Natural killer cell (primary cell): ENCODE measurements around the gene RWDD2A. TPM values are rescaled to one million over a fixed set of nuclear protein-coding genes. Genes with fewer than 3 reads are reported as not detected.
A peak's percentile ranks its signal among the peaks of the same experiment; 100 is the strongest.

ENCODE experiments used
- ATAC-seq, 3 donors: fragments of 150-1000 bp in 2 of 3; fragments of 200-7000 bp in 1 of 3; cut with Tn5 transposase; 1 replicate in 1 of 3; 2 replicates in 2 of 3; pipeline ENCODE4 v1.10.0; 2021; ENCODE audit warnings: mild to moderate bottlenecking in 2 of 3, moderate library complexity in 2 of 3
- DNase-seq, 2 donors: peaks; one replicate each; pipeline versions ENCODE4 v3.0.0 to v3.0.0-alpha.2; 2013 to 2021; ENCODE audit warnings: mixed read lengths in 1 of 2
- H3K27ac ChIP-seq: one replicate; pipeline ENCODE4 v1.5.1; 2013; ENCODE audit warnings: mild to moderate bottlenecking, low read length
- H3K27me3 ChIP-seq: one replicate; pipeline ENCODE4 v1.6.1; 2013; ENCODE audit warnings: low read length; ENCODE audit not compliant: control insufficient read depth, insufficient read depth
- H3K36me3 ChIP-seq: one replicate; pipeline ENCODE4 v1.6.1; 2013; ENCODE audit warnings: low read length; ENCODE audit not compliant: control insufficient read depth, insufficient read depth
- H3K4me1 ChIP-seq: one replicate; pipeline ENCODE4 v1.6.1; 2013; ENCODE audit warnings: low read length; ENCODE audit not compliant: control insufficient read depth, insufficient read depth
- H3K4me3 ChIP-seq: one replicate; pipeline ENCODE4 v1.5.1; 2013; ENCODE audit warnings: low read length
- H3K9me3 ChIP-seq: one replicate; pipeline ENCODE4 v1.6.1; 2013; ENCODE audit warnings: low read length; ENCODE audit not compliant: control insufficient read depth, insufficient read depth
- H3K27ac Mint-ChIP-seq, 2 donors: one replicate each; pipeline ENCODE4 v1.8.0; 2022; ENCODE audit warnings: mild to moderate bottlenecking in 2 of 2, mixed read lengths in 2 of 2, moderate library complexity in 1 of 2
- H3K27me3 Mint-ChIP-seq, 2 donors: one replicate each; pipeline ENCODE4 v1.8.0; 2022; ENCODE audit warnings: low read depth in 2 of 2, mixed read lengths in 2 of 2
- H3K36me3 Mint-ChIP-seq: one replicate; pipeline ENCODE4 v1.8.0; 2022; ENCODE audit warnings: mixed read lengths
- H3K4me1 Mint-ChIP-seq, 2 donors: one replicate each; pipeline ENCODE4 v1.8.0; 2022; ENCODE audit warnings: mixed read lengths in 2 of 2
- H3K4me3 Mint-ChIP-seq: one replicate; pipeline ENCODE4 v1.8.0; 2022; ENCODE audit warnings: mild to moderate bottlenecking, moderate library complexity, mixed read lengths
- H3K9me3 Mint-ChIP-seq, 2 donors: one replicate each; pipeline ENCODE4 v1.8.0; 2022; ENCODE audit warnings: mixed read lengths in 2 of 2
- CTCF ChIP-seq: fragments of 200-600 bp; IDR thresholded peaks from one replicate; pipeline ENCODE4 v1.8.0; 2022; ENCODE audit warnings: antibody characterized with exemption
- WGBS: methylation state at CpG from one replicate; pipeline ENCODE4 v1.1.7; 2013; ENCODE audit warnings: missing lambda C conversion rate; ENCODE audit not compliant: insufficient coverage; 5-methylcytosine and 5-hydroxymethylcytosine counted together
- intact Hi-C: fragments of 100-400 bp; cut with micrococcal nuclease; formaldehyde crosslinking; loops from one replicate; pipeline ENCODE4 v1.14.2; 2022
- total RNA-seq, 4 donors: library from RNA; stranded (reverse); fragments of 120-200 nt in 1 of 4; gene quantifications; one replicate each; pipeline versions ENCODE4 v1.2.3 to v1.2.4, GENCODE V29; 2013 to 2022

The RWDD2A gene
- total RNA-seq, 3 donors from 2014 or later (not counting 1 experiment from before 2014, with no cell fraction given), result 0.86 to 1.1 (median 0.93) TPM

GRCh38 chr6:83153883-83154521 is 39.2 kb upstream of the RWDD2A start:
- no peak overlapping the region for H3K4me3 Mint-ChIP-seq
- 100% methylated on average over 3 of the region's 4 CpGs for WGBS
- H3K27me3 Mint-ChIP-seq, result no peaks in the 10 kb centered on the region
- DNase-seq, result no peak
- Histone ChIP-seq H3K27me3 (no peaks in the 10 kb centered on the region), H3K27ac (no peak overlapping the region), H3K36me3 (peaks cover 64% of the 10 kb centered on the region), H3K4me3 (no peak overlapping the region), H3K9me3 (no peaks in the 10 kb centered on the region), H3K4me1 (no peaks in the 10 kb centered on the region)
- intact Hi-C loops, result no loop called here
- ATAC-seq, result no peak
- no peaks in the 10 kb centered on the region for H3K4me1 Mint-ChIP-seq
- no peaks in the 10 kb centered on the region for H3K9me3 Mint-ChIP-seq
- no peak for TF ChIP-seq CTCF
- H3K27ac Mint-ChIP-seq, result no peak overlapping the region
- H3K36me3 Mint-ChIP-seq, result peaks cover 17% of the 10 kb centered on the region

- H3K4me1 Mint-ChIP-seq, result no peaks in the 10 kb centered on the region
- H3K27ac Mint-ChIP-seq, result peak overlapping the region in 1 of 2 donors; percentile 29
- DNase-seq (no peak), ATAC-seq (no peak)
- H3K36me3 Mint-ChIP-seq, result peaks cover 25% of the 10 kb centered on the region
- no peaks in the 10 kb centered on the region for H3K9me3 ChIP-seq
- no peak overlapping the region for H3K27ac ChIP-seq
- TF ChIP-seq CTCF, result no peak
- no peaks in the 10 kb centered on the region for H3K27me3 ChIP-seq
- peaks cover 77% of the 10 kb centered on the region for H3K36me3 ChIP-seq
- no peak overlapping the region for H3K4me3 Mint-ChIP-seq
- H3K4me3 ChIP-seq, result no peak overlapping the region
- intact Hi-C loops, result no loop called here
- H3K4me1 ChIP-seq, result no peaks in the 10 kb centered on the region
- WGBS, result 100% methylated on average over 2 of the region's 2 CpGs
- H3K9me3 Mint-ChIP-seq, result no peaks in the 10 kb centered on the region
- H3K27me3 Mint-ChIP-seq, result no peaks in the 10 kb centered on the region
Observed at GRCh38 chr6:83155794-83156193, 37.4 kb upstream of the RWDD2A start.

- Mint-ChIP-seq H3K4me3 (no peak overlapping the region), H3K9me3 (no peaks in the 10 kb centered on the region), H3K27ac (no peak overlapping the region), H3K4me1 (no peaks in the 10 kb centered on the region), H3K27me3 (no peaks in the 10 kb centered on the region), H3K36me3 (peaks cover 35% of the 10 kb centered on the region)
- H3K36me3 ChIP-seq, result peaks cover 77% of the 10 kb centered on the region
- DNase-seq (no peak), ATAC-seq (no peak)
- intact Hi-C loops, result no loop called here
- no peak overlapping the region for H3K27ac ChIP-seq
- TF ChIP-seq CTCF, result no peak
- H3K27me3 ChIP-seq, result no peaks in the 10 kb centered on the region
- no peak overlapping the region for H3K4me3 ChIP-seq
- H3K4me1 ChIP-seq, result no peaks in the 10 kb centered on the region
- WGBS, result 93% methylated on average over 1 of the region's 1 CpG
- no peaks in the 10 kb centered on the region for H3K9me3 ChIP-seq
Observed at GRCh38 chr6:83160167-83160566, 33.0 kb upstream of the RWDD2A start.

GRCh38 chr6:83167726-83168278 is 25.4 kb upstream of the RWDD2A start:
- Mint-ChIP-seq H3K27ac (no peak overlapping the region), H3K36me3 (peaks cover 40% of the 10 kb centered on the region), H3K9me3 (no peaks in the 10 kb centered on the region), H3K27me3 (no peaks in the 10 kb centered on the region), H3K4me3 (no peak overlapping the region), H3K4me1 (no peaks in the 10 kb centered on the region)
- no peaks in the 10 kb centered on the region for H3K27me3 ChIP-seq
- no peak overlapping the region for H3K27ac ChIP-seq
- no peaks in the 10 kb centered on the region for H3K4me1 ChIP-seq
- peaks cover 87% of the 10 kb centered on the region for H3K36me3 ChIP-seq
- ATAC-seq (no peak), DNase-seq (no peak)
- no peaks in the 10 kb centered on the region for H3K9me3 ChIP-seq
- TF ChIP-seq CTCF, result no peak
- no peak overlapping the region for H3K4me3 ChIP-seq
- WGBS, result 98% methylated on average over 4 of the region's 5 CpGs
- intact Hi-C loops, result no loop called here
